GM23338 (cell line): ENCODE measurements around the gene HBB. TPM values are rescaled to one million over a fixed set of nuclear protein-coding genes. Genes with fewer than 3 reads are reported as not detected.

Experiments used
- ATAC-seq: fragments of 200-7000 bp; cut with Tn5 transposase; 3 replicates; pipeline ENCODE4 v1.9.1; 2020
- DNase-seq: peaks from one replicate; pipeline ENCODE4 v3.0.0-alpha.2; 2015; ENCODE audit warnings: low spot score
- H2AFZ ChIP-seq: fragments of 200-600 bp; sonication (generic); 2 replicates; pipeline ENCODE4 v1.8.0; 2016; ENCODE audit warnings: antibody characterized with exemption, mild to moderate bottlenecking, moderate library complexity
- H3F3A ChIP-seq: fragments of 200-600 bp; sonication (generic); replicated peaks from 2 replicates; pipeline ENCODE4 v1.8.0; 2017; ENCODE audit warnings: antibody characterized with exemption, mixed run types, low read depth
- H3K27ac ChIP-seq: fragments of 200-600 bp; sonication (generic); 2 replicates; pipeline ENCODE4 v1.6.1; 2016; ENCODE audit warnings: low read depth
- H3K27me3 ChIP-seq: fragments of 200-600 bp; sonication (generic); 2 replicates; pipeline ENCODE4 v1.8.0; 2016; ENCODE audit warnings: mild to moderate bottlenecking, mixed run types, moderate library complexity; ENCODE audit not compliant: insufficient read depth
- H3K36me3 ChIP-seq: fragments of 200-600 bp; sonication (generic); 2 replicates; pipeline ENCODE4 v1.8.0; 2016; ENCODE audit warnings: mild to moderate bottlenecking; ENCODE audit not compliant: insufficient read depth
- H3K4me1 ChIP-seq: fragments of 200-600 bp; sonication (generic); 2 replicates; pipeline ENCODE4 v1.8.0; 2016; ENCODE audit warnings: mild to moderate bottlenecking, moderate library complexity; ENCODE audit not compliant: insufficient read depth
- H3K4me2 ChIP-seq: fragments of 200-600 bp; sonication (generic); 2 replicates; pipeline ENCODE4 v1.7.1; 2017; ENCODE audit warnings: mixed run types
- H3K4me3 ChIP-seq: fragments of 200-600 bp; sonication (generic); 2 replicates; pipeline ENCODE4 v1.6.1; 2016; ENCODE audit warnings: mixed run types
- H3K79me2 ChIP-seq: fragments of 200-600 bp; sonication (generic); replicated peaks from 2 replicates; pipeline ENCODE4 v1.8.0; 2017; ENCODE audit warnings: mild to moderate bottlenecking; ENCODE audit not compliant: insufficient read depth
- H3K9me2 ChIP-seq: fragments of 200-600 bp; sonication (generic); 2 replicates; pipeline ENCODE4 v1.8.0; 2017; ENCODE audit not compliant: insufficient read depth
- H4K20me1 ChIP-seq: fragments of 200-600 bp; sonication (generic); replicated peaks from 2 replicates; pipeline ENCODE4 v1.8.0; 2017; ENCODE audit warnings: mild to moderate bottlenecking; ENCODE audit not compliant: insufficient read depth
- H3K27ac Mint-ChIP-seq: 2 replicates; pipeline ENCODE4 v1.8.0; 2020; ENCODE audit warnings: inconsistent platforms, mild to moderate bottlenecking, moderate library complexity, mixed read lengths
- H3K27me3 Mint-ChIP-seq: 3 replicates; pipeline ENCODE4 v1.8.0; 2022; ENCODE audit warnings: low read depth, mild to moderate bottlenecking, moderate library complexity, mixed read lengths, inconsistent platforms; ENCODE audit not compliant: insufficient read depth, poor library complexity
- H3K36me3 Mint-ChIP-seq: 3 replicates; pipeline ENCODE4 v1.8.0; 2021; ENCODE audit warnings: low read depth, mild to moderate bottlenecking, inconsistent platforms, moderate library complexity, mixed read lengths
- H3K4me1 Mint-ChIP-seq: 3 replicates; pipeline ENCODE4 v1.8.0; 2020; ENCODE audit warnings: mild to moderate bottlenecking, inconsistent platforms, mixed read lengths
- H3K4me3 Mint-ChIP-seq: 3 replicates; pipeline ENCODE4 v1.8.0; 2021; ENCODE audit warnings: moderate library complexity, mild to moderate bottlenecking, inconsistent platforms, mixed read lengths
- H3K9me3 Mint-ChIP-seq: 3 replicates; pipeline ENCODE4 v1.8.0; 2020; ENCODE audit warnings: moderate library complexity, mild to moderate bottlenecking, inconsistent platforms, mixed read lengths
- CREB1 ChIP-seq: fragments of 250-450 bp; sonication (Bioruptor Pico); IDR thresholded peaks from 2 replicates; pipeline ENCODE4 v1.5.0; 2020; ENCODE audit warnings: low read depth, mild to moderate bottlenecking, moderate library complexity
- ETS1 ChIP-seq: IDR thresholded peaks from 2 replicates; pipeline ENCODE4 v1.6.1; 2016; ENCODE audit warnings: antibody characterized with exemption
- EZH2 ChIP-seq: fragments of 200-600 bp; sonication (generic); IDR thresholded peaks from one replicate; pipeline ENCODE4 v1.8.0; 2017; ENCODE audit warnings: antibody characterized with exemption, mild to moderate bottlenecking, low read depth; ENCODE audit not compliant: unreplicated experiment
- EZH2phosphoT487 ChIP-seq: fragments of 200-600 bp; sonication (generic); IDR thresholded peaks from one replicate; pipeline ENCODE4 v1.8.1; 2018; ENCODE audit warnings: antibody characterized with exemption; ENCODE audit not compliant: unreplicated experiment
- JUNB ChIP-seq: IDR thresholded peaks from one replicate; pipeline ENCODE4 v1.6.1; 2016; ENCODE audit warnings: antibody characterized with exemption; ENCODE audit not compliant: unreplicated experiment
- NANOG ChIP-seq: IDR thresholded peaks from 2 replicates; pipeline ENCODE4 v1.6.1; 2016; ENCODE audit warnings: antibody characterized with exemption, borderline replicate concordance
- POLR2AphosphoS5 ChIP-seq: IDR thresholded peaks from 2 replicates; pipeline ENCODE4 v1.6.1; 2016; ENCODE audit warnings: antibody characterized with exemption, low read depth
- STAT1 ChIP-seq: IDR thresholded peaks from one replicate; pipeline ENCODE4 v1.6.1; 2016; ENCODE audit warnings: antibody characterized with exemption; ENCODE audit not compliant: unreplicated experiment
- ZNF114 ChIP-seq: fragments of 250-450 bp; sonication (Bioruptor Pico); IDR thresholded peaks from 2 replicates; pipeline ENCODE4 v1.5.0; 2020; ENCODE audit warnings: mild to moderate bottlenecking, moderate library complexity
- ZNF331 ChIP-seq: fragments of 250-450 bp; sonication (Bioruptor Pico); IDR thresholded peaks from 2 replicates; pipeline ENCODE4 v1.5.0; 2020; ENCODE audit warnings: low read depth, mild to moderate bottlenecking, moderate library complexity
- long read RNA-seq: library from polyadenylated mRNA; unstranded; transcript quantifications from one replicate; pipeline ENCODE4 v2.0.0, GENCODE V29; 2020; ENCODE audit not compliant: unreplicated experiment
- polyA plus RNA-seq: library from polyadenylated mRNA; unstranded; fragments of >200 nt; fragmentation: Nextera tagmentation; extraction: Ambion mirVana; gene quantifications from 2 replicates; pipeline ENCODE4 v1.2.1, GENCODE V29; 2016
- total RNA-seq: library from RNA; depleted of rRNA; stranded (reverse); fragments of >200 nt; shearing (Covaris generic); gene quantifications from 2 replicates; pipeline ENCODE4 v1.2.3, GENCODE V29; 2014; rRNA removed
- TF ChIP-seq, protein P1 (sequence below), 2 experiments: fragments of 200-600 bp in 1 of 2; sonication (generic) in 1 of 2; conservative IDR thresholded peaks; 2 replicates each; pipeline versions ENCODE4 v1.5.1 to v1.6.1; 2016 to 2017; ENCODE audit warnings: antibody characterized with exemption in 2 of 2, low read depth in 2 of 2, mild to moderate bottlenecking in 2 of 2, moderate library complexity in 1 of 2
- TF ChIP-seq, protein P2 (sequence below): IDR thresholded peaks from one replicate; pipeline ENCODE4 v1.6.1; 2018; ENCODE audit warnings: antibody characterized with exemption; ENCODE audit not compliant: unreplicated experiment
- TF ChIP-seq, protein P3 (sequence below): fragments of 250-450 bp; sonication (Bioruptor Pico); IDR thresholded peaks from 2 replicates; pipeline ENCODE4 v1.5.0; 2020; ENCODE audit warnings: mild to moderate bottlenecking, moderate library complexity

HBB gene
- total RNA-seq (not detected in 2 replicates), polyA plus RNA-seq (not detected in 2 replicates)
- long read RNA-seq = 0 reads

GRCh38 chr11:5226732-5227310 is at the start of gene HBB:
Gene HBB (minus strand): TSS chr11:5227071. CDS start chr11:5227021, 50 bp downstream.
- H3K4me3 Mint-ChIP-seq = no peak within 1 kb of the TSS
- Histone ChIP-seq H3K4me2 (no peak within 1 kb of the TSS), H3K27me3 (no peaks in the 10 kb centered on the region), H3K4me1 (no peaks in the 10 kb centered on the region), H3K36me3 (no peaks in the 10 kb centered on the region), H3F3A (no peaks in the 10 kb centered on the region), H3K4me3 (no peak within 1 kb of the TSS), H4K20me1 (no peaks in the 10 kb centered on the region), H2AFZ (no peak within 1 kb of the TSS), H3K79me2 (no peaks in the 10 kb centered on the region), H3K9me2 (no peaks in the 10 kb centered on the region), H3K27ac (no peak within 1 kb of the TSS)
- no peak within 1 kb of the TSS for H3K27ac Mint-ChIP-seq
- no peak for ATAC-seq
- H3K4me1 Mint-ChIP-seq = no peaks in the 10 kb centered on the region
- H3K9me3 Mint-ChIP-seq = peaks cover 12% of the 10 kb centered on the region
- H3K36me3 Mint-ChIP-seq = peaks cover 5% of the 10 kb centered on the region; the same call in 2 of the 3 replicates
- DNase-seq = no peak
- H3K27me3 Mint-ChIP-seq = no peaks in the 10 kb centered on the region
- TF ChIP-seq STAT1 (no peak), ZNF331 (no peak), CREB1 (CRISPR knock-in tag) (no peak), POLR2AphosphoS5 (no peak), JUNB (no peak), EZH2 (no peak), ZNF114 (CRISPR knock-in tag) (no peak), NANOG (no peak), EZH2phosphoT487 (no peak), ETS1 (no peak)
- TF ChIP-seq, protein P1, sequence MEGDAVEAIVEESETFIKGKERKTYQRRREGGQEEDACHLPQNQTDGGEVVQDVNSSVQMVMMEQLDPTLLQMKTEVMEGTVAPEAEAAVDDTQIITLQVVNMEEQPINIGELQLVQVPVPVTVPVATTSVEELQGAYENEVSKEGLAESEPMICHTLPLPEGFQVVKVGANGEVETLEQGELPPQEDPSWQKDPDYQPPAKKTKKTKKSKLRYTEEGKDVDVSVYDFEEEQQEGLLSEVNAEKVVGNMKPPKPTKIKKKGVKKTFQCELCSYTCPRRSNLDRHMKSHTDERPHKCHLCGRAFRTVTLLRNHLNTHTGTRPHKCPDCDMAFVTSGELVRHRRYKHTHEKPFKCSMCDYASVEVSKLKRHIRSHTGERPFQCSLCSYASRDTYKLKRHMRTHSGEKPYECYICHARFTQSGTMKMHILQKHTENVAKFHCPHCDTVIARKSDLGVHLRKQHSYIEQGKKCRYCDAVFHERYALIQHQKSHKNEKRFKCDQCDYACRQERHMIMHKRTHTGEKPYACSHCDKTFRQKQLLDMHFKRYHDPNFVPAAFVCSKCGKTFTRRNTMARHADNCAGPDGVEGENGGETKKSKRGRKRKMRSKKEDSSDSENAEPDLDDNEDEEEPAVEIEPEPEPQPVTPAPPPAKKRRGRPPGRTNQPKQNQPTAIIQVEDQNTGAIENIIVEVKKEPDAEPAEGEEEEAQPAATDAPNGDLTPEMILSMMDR (conservative IDR thresholded peaks at IDR 0.05; ENCODE audit: low read depth in 2 of 2) = no peak
- TF ChIP-seq, protein P2, sequence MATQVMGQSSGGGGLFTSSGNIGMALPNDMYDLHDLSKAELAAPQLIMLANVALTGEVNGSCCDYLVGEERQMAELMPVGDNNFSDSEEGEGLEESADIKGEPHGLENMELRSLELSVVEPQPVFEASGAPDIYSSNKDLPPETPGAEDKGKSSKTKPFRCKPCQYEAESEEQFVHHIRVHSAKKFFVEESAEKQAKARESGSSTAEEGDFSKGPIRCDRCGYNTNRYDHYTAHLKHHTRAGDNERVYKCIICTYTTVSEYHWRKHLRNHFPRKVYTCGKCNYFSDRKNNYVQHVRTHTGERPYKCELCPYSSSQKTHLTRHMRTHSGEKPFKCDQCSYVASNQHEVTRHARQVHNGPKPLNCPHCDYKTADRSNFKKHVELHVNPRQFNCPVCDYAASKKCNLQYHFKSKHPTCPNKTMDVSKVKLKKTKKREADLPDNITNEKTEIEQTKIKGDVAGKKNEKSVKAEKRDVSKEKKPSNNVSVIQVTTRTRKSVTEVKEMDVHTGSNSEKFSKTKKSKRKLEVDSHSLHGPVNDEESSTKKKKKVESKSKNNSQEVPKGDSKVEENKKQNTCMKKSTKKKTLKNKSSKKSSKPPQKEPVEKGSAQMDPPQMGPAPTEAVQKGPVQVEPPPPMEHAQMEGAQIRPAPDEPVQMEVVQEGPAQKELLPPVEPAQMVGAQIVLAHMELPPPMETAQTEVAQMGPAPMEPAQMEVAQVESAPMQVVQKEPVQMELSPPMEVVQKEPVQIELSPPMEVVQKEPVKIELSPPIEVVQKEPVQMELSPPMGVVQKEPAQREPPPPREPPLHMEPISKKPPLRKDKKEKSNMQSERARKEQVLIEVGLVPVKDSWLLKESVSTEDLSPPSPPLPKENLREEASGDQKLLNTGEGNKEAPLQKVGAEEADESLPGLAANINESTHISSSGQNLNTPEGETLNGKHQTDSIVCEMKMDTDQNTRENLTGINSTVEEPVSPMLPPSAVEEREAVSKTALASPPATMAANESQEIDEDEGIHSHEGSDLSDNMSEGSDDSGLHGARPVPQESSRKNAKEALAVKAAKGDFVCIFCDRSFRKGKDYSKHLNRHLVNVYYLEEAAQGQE = no peak
- TF ChIP-seq, protein P3, sequence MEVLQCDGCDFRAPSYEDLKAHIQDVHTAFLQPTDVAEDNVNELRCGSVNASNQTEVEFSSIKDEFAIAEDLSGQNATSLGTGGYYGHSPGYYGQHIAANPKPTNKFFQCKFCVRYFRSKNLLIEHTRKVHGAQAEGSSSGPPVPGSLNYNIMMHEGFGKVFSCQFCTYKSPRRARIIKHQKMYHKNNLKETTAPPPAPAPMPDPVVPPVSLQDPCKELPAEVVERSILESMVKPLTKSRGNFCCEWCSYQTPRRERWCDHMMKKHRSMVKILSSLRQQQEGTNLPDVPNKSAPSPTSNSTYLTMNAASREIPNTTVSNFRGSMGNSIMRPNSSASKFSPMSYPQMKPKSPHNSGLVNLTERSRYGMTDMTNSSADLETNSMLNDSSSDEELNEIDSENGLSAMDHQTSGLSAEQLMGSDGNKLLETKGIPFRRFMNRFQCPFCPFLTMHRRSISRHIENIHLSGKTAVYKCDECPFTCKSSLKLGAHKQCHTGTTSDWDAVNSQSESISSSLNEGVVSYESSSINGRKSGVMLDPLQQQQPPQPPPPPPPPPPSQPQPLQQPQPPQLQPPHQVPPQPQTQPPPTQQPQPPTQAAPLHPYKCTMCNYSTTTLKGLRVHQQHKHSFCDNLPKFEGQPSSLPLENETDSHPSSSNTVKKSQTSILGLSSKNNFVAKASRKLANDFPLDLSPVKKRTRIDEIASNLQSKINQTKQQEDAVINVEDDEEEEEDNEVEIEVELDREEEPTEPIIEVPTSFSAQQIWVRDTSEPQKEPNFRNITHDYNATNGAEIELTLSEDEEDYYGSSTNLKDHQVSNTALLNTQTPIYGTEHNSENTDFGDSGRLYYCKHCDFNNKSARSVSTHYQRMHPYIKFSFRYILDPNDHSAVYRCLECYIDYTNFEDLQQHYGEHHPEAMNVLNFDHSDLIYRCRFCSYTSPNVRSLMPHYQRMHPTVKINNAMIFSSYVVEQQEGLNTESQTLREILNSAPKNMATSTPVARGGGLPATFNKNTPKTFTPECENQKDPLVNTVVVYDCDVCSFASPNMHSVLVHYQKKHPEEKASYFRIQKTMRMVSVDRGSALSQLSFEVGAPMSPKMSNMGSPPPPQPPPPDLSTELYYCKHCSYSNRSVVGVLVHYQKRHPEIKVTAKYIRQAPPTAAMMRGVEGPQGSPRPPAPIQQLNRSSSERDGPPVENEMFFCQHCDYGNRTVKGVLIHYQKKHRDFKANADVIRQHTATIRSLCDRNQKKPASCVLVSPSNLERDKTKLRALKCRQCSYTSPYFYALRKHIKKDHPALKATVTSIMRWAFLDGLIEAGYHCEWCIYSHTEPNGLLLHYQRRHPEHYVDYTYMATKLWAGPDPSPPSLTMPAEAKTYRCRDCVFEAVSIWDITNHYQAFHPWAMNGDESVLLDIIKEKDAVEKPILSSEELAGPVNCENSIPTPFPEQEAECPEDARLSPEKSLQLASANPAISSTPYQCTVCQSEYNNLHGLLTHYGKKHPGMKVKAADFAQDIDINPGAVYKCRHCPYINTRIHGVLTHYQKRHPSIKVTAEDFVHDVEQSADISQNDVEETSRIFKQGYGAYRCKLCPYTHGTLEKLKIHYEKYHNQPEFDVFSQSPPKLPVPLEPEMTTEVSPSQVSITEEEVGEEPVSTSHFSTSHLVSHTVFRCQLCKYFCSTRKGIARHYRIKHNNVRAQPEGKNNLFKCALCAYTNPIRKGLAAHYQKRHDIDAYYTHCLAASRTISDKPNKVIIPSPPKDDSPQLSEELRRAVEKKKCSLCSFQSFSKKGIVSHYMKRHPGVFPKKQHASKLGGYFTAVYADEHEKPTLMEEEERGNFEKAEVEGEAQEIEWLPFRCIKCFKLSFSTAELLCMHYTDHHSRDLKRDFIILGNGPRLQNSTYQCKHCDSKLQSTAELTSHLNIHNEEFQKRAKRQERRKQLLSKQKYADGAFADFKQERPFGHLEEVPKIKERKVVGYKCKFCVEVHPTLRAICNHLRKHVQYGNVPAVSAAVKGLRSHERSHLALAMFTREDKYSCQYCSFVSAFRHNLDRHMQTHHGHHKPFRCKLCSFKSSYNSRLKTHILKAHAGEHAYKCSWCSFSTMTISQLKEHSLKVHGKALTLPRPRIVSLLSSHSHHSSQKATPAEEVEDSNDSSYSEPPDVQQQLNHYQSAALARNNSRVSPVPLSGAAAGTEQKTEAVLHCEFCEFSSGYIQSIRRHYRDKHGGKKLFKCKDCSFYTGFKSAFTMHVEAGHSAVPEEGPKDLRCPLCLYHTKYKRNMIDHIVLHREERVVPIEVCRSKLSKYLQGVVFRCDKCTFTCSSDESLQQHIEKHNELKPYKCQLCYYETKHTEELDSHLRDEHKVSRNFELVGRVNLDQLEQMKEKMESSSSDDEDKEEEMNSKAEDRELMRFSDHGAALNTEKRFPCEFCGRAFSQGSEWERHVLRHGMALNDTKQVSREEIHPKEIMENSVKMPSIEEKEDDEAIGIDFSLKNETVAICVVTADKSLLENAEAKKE (CRISPR knock-in tag) = no peak
